OCI-LY3 (cell line): Measurements from ENCODE around the gene RAB24.

Experiments used
- H2AFZ ChIP-seq: fragments of 200-600, 300-600 bp; shearing (Covaris generic); 2 replicates; pipeline ENCODE4 v1.6.0; 2014; ENCODE audit warnings: antibody characterized with exemption, low read depth, low read length
- H3K27ac ChIP-seq: fragments of 200-600, 300-600 bp; sonication (generic); 2 replicates; pipeline ENCODE4 v1.5.1; 2014; ENCODE audit warnings: mild to moderate bottlenecking, low read length, moderate library complexity, mixed read lengths
- H3K27me3 ChIP-seq: fragments of 200-600, 300-600 bp; sonication (generic); 2 replicates; pipeline ENCODE4 v1.6.1; 2014; ENCODE audit warnings: low read depth, low read length, mixed read lengths
- H3K36me3 ChIP-seq: fragments of 200-600, 300-600 bp; sonication (generic); replicated peaks from 2 replicates; pipeline ENCODE3; 2014; ENCODE audit warnings: low read depth, low read length, mixed read lengths
- H3K4me1 ChIP-seq: fragments of 300-600, 200-600 bp; sonication (generic); 2 replicates; pipeline ENCODE4 v1.6.1; 2014; ENCODE audit warnings: low read length, mixed read lengths
- H3K4me2 ChIP-seq: fragments of 200-600, 300-600 bp; sonication (generic); 2 replicates; pipeline ENCODE4 v1.6.1; 2014; ENCODE audit warnings: low read length, mixed read lengths
- H3K4me3 ChIP-seq: fragments of 300-600, 200-600 bp; sonication (generic); 2 replicates; pipeline ENCODE4 v1.5.1; 2014; ENCODE audit warnings: antibody characterized with exemption, mild to moderate bottlenecking, low read length, moderate library complexity
- H3K79me2 ChIP-seq: fragments of 300-600, 200-600 bp; shearing (Covaris generic); 2 replicates; pipeline ENCODE4 v1.6.1; 2014; ENCODE audit warnings: mild to moderate bottlenecking, low read length, mixed read lengths
- H3K9ac ChIP-seq: fragments of 300-600, 200-600 bp; shearing (Covaris generic); 2 replicates; pipeline ENCODE4 v1.6.0; 2014; ENCODE audit warnings: mild to moderate bottlenecking, low read length, moderate library complexity
- H3K9me3 ChIP-seq: fragments of 200-600, 300-600 bp; shearing (Covaris generic); 2 replicates; pipeline ENCODE4 v1.6.1; 2014; ENCODE audit warnings: low read length, mixed read lengths; ENCODE audit not compliant: insufficient read depth
- H4K20me1 ChIP-seq: fragments of 200-600, 300-600 bp; sonication (generic); 2 replicates; pipeline ENCODE4 v1.6.1; 2016; ENCODE audit warnings: low read length, mixed read lengths; ENCODE audit not compliant: insufficient read depth
- CTCF ChIP-seq: fragments of 200-600, 300-600 bp; sonication (generic); IDR thresholded peaks from 2 replicates; pipeline ENCODE4 v1.5.1; 2014; ENCODE audit warnings: antibody characterized with exemption, low read length, low read depth
- EZH2phosphoT487 ChIP-seq: fragments of 200-600 bp; shearing (Covaris generic); IDR thresholded peaks from 2 replicates; pipeline ENCODE4 v1.6.1; 2018; ENCODE audit warnings: antibody characterized with exemption, mixed run types, low read depth

RAB24 gene

GRCh38 chr5:177300236-177300880, 3.2 kb downstream of the RAB24 start:
- Histone ChIP-seq H3K79me2 (peaks cover 23% of the 10 kb centered on the region), H3K9ac (peak overlapping the region; percentile 2; the same call in 1 of the 2 replicates), H3K4me3 (peak overlapping the region; percentile 27), H3K36me3 (peaks cover 29% of the 10 kb centered on the region), H3K27ac (peak overlapping the region; percentile 60), H3K4me2 (peak overlapping the region; percentile 81), H3K4me1 (peaks cover 41% of the 10 kb centered on the region), H3K27me3 (no peaks in the 10 kb centered on the region), H2AFZ (no peak overlapping the region), H3K9me3 (no peaks in the 10 kb centered on the region), H4K20me1 (peaks cover 19% of the 10 kb centered on the region)
- no peak for TF ChIP-seq EZH2phosphoT487
- TF ChIP-seq CTCF: no peak

- peaks cover 19% of the 10 kb centered on the region for H4K20me1 ChIP-seq
- H3K9ac ChIP-seq: no peak overlapping the region
- H3K27ac ChIP-seq: peak overlapping the region; percentile 60; the same call in 1 of the 2 replicates
- no peak overlapping the region for H2AFZ ChIP-seq
- H3K27me3 ChIP-seq: no peaks in the 10 kb centered on the region
- peaks cover 35% of the 10 kb centered on the region for H3K36me3 ChIP-seq
- peaks cover 16% of the 10 kb centered on the region for H3K79me2 ChIP-seq
- H3K4me1 ChIP-seq: peaks cover 36% of the 10 kb centered on the region
- no peak overlapping the region for H3K4me2 ChIP-seq
- no peak for TF ChIP-seq EZH2phosphoT487
- no peak for TF ChIP-seq CTCF
- H3K9me3 ChIP-seq: no peaks in the 10 kb centered on the region
- H3K4me3 ChIP-seq: no peak overlapping the region
These were observed 3.8 kb downstream of the RAB24 start for GRCh38 chr5:177299697-177300096.

- Histone ChIP-seq H3K79me2 (no peaks in the 10 kb centered on the region), H3K4me1 (peaks cover 35% of the 10 kb centered on the region), H3K9me3 (no peaks in the 10 kb centered on the region), H3K9ac (no peak overlapping the region), H3K27ac (no peak overlapping the region), H4K20me1 (peaks cover 19% of the 10 kb centered on the region), H3K27me3 (no peaks in the 10 kb centered on the region), H2AFZ (no peak overlapping the region), H3K4me2 (no peak overlapping the region), H3K4me3 (no peak overlapping the region), H3K36me3 (peaks cover 51% of the 10 kb centered on the region)
- TF ChIP-seq EZH2phosphoT487: no peak
These were observed 5.6 kb downstream of the RAB24 start for GRCh38 chr5:177297922-177298321.

GRCh38 chr5:177296581-177296980, 6.9 kb downstream of the RAB24 start:
- Histone ChIP-seq H3K4me3 (no peak overlapping the region), H2AFZ (no peak overlapping the region), H3K27me3 (no peaks in the 10 kb centered on the region), H3K79me2 (no peaks in the 10 kb centered on the region), H4K20me1 (peaks cover 12% of the 10 kb centered on the region), H3K27ac (no peak overlapping the region), H3K36me3 (peaks cover 64% of the 10 kb centered on the region), H3K9ac (no peak overlapping the region), H3K4me2 (no peak overlapping the region), H3K4me1 (peaks cover 23% of the 10 kb centered on the region), H3K9me3 (no peaks in the 10 kb centered on the region)
- TF ChIP-seq EZH2phosphoT487: no peak
- TF ChIP-seq CTCF: no peak
